Mucosa of descending colon (tissue), 3 donors: Measurements from ENCODE around the gene HOXA4. TPM values are rescaled to one million over a fixed set of nuclear protein-coding genes. Genes with fewer than 3 reads are reported as not detected.

Experiments used
- ATAC-seq: fragments of 200-7000 bp; cut with Tn5 transposase; one replicate; pipeline ENCODE4 v1.9.1; 2020; ENCODE audit warnings: mild to moderate bottlenecking, moderate library complexity
- DNase-seq, 3 donors: peaks; one replicate each; pipeline ENCODE4 v3.0.0-alpha.2; 2020
- H3K36me3 ChIP-seq: fragments of 200-600 bp; one replicate; pipeline ENCODE4 v1.8.0; 2021; ENCODE audit warnings: low read depth, mild to moderate bottlenecking
- H3K4me1 ChIP-seq: fragments of 200-600 bp; one replicate; pipeline ENCODE4 v1.8.0; 2021; ENCODE audit warnings: low read depth, mild to moderate bottlenecking
- H3K4me3 ChIP-seq: fragments of 200-600 bp; one replicate; pipeline ENCODE4 v1.8.0; 2021; ENCODE audit warnings: mild to moderate bottlenecking
- H3K9me3 ChIP-seq: fragments of 200-600 bp; one replicate; pipeline ENCODE4 v1.8.0; 2021; ENCODE audit warnings: mild to moderate bottlenecking
- CTCF ChIP-seq: fragments of 200-600 bp; IDR thresholded peaks from one replicate; pipeline ENCODE4 v1.8.0; 2022; ENCODE audit warnings: antibody characterized with exemption, mild to moderate bottlenecking
- intact Hi-C, 2 donors: fragments of 100-400 bp; cut with DNase I in 1 of 2; cut with micrococcal nuclease in 1 of 2; formaldehyde crosslinking; loops; one replicate each; pipeline versions ENCODE4 v1.11.0 to v1.11.1; 2022; cut with DNase I, micrococcal nuclease
- total RNA-seq, 3 donors: library from RNA; stranded (reverse); fragmentation: NEBNext Ultra II Directional in 2 of 3; extraction: Animal tissue kit (Norgen Biotek cat#: 25700) in 2 of 3; gene quantifications; one replicate each; pipeline versions ENCODE4 v1.2.1 to v1.2.4, GENCODE V29; 2021 to 2023
- donor health status: DM: no; HTN: no; CAD: no; lungs with moderate emphysema.
- donor health status: DM: no; HTN: no; CAD: no.
- donor health status: DM: no; HTN: yes; CAD: no.

HOXA4 gene
- total RNA-seq, 3 donors from 2014 or later = 5.9 to 9.5 (median 8.3) TPM

GRCh38 chr7:27160546-27161213 is 30.1 kb upstream of the HOXA4 start:
- H3K36me3 ChIP-seq = no peaks in the 10 kb centered on the region
- peaks cover 19% of the 10 kb centered on the region for H3K4me1 ChIP-seq
- peak; percentile 99 for TF ChIP-seq CTCF
- no peaks in the 10 kb centered on the region for H3K9me3 ChIP-seq
- DNase-seq (peak; percentile 93 to 94 (median 94)), ATAC-seq (peak; percentile 70)
- peak overlapping the region; percentile 15 for H3K4me3 ChIP-seq
- intact Hi-C loops = loop anchor here (5.0 to 10.0 kb wide), 2 partner anchors 793 to 1296 kb away; no protein-coding TSS in a partner anchor

GRCh38 chr7:27160145-27160545 is 29.6 kb upstream of the HOXA4 start:
- Histone ChIP-seq H3K9me3 (no peaks in the 10 kb centered on the region), H3K4me3 (no peak overlapping the region), H3K4me1 (peaks cover 22% of the 10 kb centered on the region), H3K36me3 (no peaks in the 10 kb centered on the region)
- no peak for TF ChIP-seq CTCF
- intact Hi-C loops = loop anchor here (5.0 to 10.0 kb wide), 2 partner anchors 793 to 1295 kb away; no protein-coding TSS in a partner anchor
- ATAC-seq (no peak), DNase-seq (peak in 2 of 3 donors; percentile 61 to 66)

GRCh38 chr7:27159266-27160144 is 28.9 kb upstream of the HOXA4 start:
- ATAC-seq = no peak
- TF ChIP-seq CTCF = no peak
- peak in 1 of 3 donors; percentile 69 for DNase-seq
- Histone ChIP-seq H3K9me3 (no peaks in the 10 kb centered on the region), H3K4me1 (peaks cover 29% of the 10 kb centered on the region), H3K36me3 (no peaks in the 10 kb centered on the region), H3K4me3 (no peak overlapping the region)
- intact Hi-C loops = loop anchor here (5.0 to 10.0 kb wide), 3 partner anchors 785 to 1295 kb away; no protein-coding TSS in a partner anchor

- H3K9me3 ChIP-seq = no peaks in the 10 kb centered on the region
- H3K4me1 ChIP-seq = peaks cover 36% of the 10 kb centered on the region
- DNase-seq = peak in 1 of 3 donors; percentile 63
- TF ChIP-seq CTCF = no peak
- no peak overlapping the region for H3K4me3 ChIP-seq
- H3K36me3 ChIP-seq = no peaks in the 10 kb centered on the region
- no peak for ATAC-seq
- intact Hi-C loops = loop anchor here in 1 of 2 donors (10.0 kb wide), 1 partner anchor 784 kb away; no protein-coding TSS in a partner anchor
Observed at GRCh38 chr7:27158436-27159265, 28.1 kb upstream of the HOXA4 start.
